PC-9 (cell line): ENCODE data around the gene MMP17. TPM values are rescaled to one million over a fixed set of nuclear protein-coding genes. Genes with fewer than 3 reads are reported as not detected.
A peak's percentile ranks its signal among the peaks of the same experiment; 100 is the strongest.

ENCODE experiments used
- BruUV-seq: library from RNA; stranded (reverse); fragments of 400-500 nt; replicated peaks from 2 replicates; lab custom pipeline; 2021; lab: Mats Ljungman, UMichigan
- CTCF ChIA-PET: fragments of 300-600 bp; sonication (Branson Sonifier 250); formaldehyde crosslinking; loops from one replicate; lab custom pipeline; 2022; ENCODE audit warnings: antibody characterized with exemption; lab: Charles Lee
- POLR2A ChIA-PET: fragments of 300-600 bp; sonication (Branson Sonifier 250); formaldehyde crosslinking; loops from one replicate; lab custom pipeline; 2022; ENCODE audit warnings: antibody characterized with exemption; ENCODE audit not compliant: unreplicated experiment; lab: Charles Lee
- DNase-seq, 2 experiments: peaks; one replicate each; pipeline versions ENCODE4 v3.0.0 to v3.0.0-alpha.2; 2015 to 2022; ENCODE audit warnings: mixed read lengths in 1 of 2
- H2AFZ ChIP-seq: fragments of 200-600 bp; sonication (generic); 2 replicates; pipeline ENCODE4 v1.8.1; 2017; ENCODE audit warnings: antibody characterized with exemption
- H3F3A ChIP-seq: fragments of 200-600 bp; sonication (generic); 2 replicates; pipeline ENCODE4 v1.8.1; 2017; ENCODE audit warnings: antibody characterized with exemption, mild to moderate bottlenecking, low read depth; ENCODE audit not compliant: insufficient read depth
- H3K27ac ChIP-seq: fragments of 200-600 bp; sonication (generic); 2 replicates; pipeline ENCODE4 v1.6.1; 2016; ENCODE audit warnings: mixed run types
- H3K27me3 ChIP-seq: fragments of 200-600 bp; sonication (generic); 2 replicates; pipeline ENCODE4 v1.6.1; 2016; ENCODE audit warnings: low read depth, mixed run types; ENCODE audit not compliant: insufficient read depth
- H3K36me3 ChIP-seq: fragments of 200-600 bp; sonication (generic); 2 replicates; pipeline ENCODE4 v1.6.1; 2016; ENCODE audit warnings: low read depth, mixed run types
- H3K4me1 ChIP-seq: fragments of 200-600 bp; sonication (generic); replicated peaks from 2 replicates; pipeline ENCODE4 v1.6.1; 2016; ENCODE audit warnings: mixed run types; ENCODE audit not compliant: insufficient read depth
- H3K4me2 ChIP-seq: fragments of 200-600 bp; sonication (generic); 2 replicates; pipeline ENCODE4 v1.6.1; 2017; ENCODE audit warnings: mixed run types
- H3K4me3 ChIP-seq: fragments of 200-600 bp; sonication (generic); 2 replicates; pipeline ENCODE4 v1.6.1; 2016; ENCODE audit warnings: mixed run types
- H3K79me2 ChIP-seq: fragments of 200-600 bp; sonication (generic); 2 replicates; pipeline ENCODE4 v1.6.1; 2017; ENCODE audit warnings: low read depth, mixed run types
- H3K9me2 ChIP-seq: fragments of 200-600 bp; sonication (generic); 2 replicates; pipeline ENCODE4 v1.8.1; 2017; ENCODE audit warnings: mild to moderate bottlenecking; ENCODE audit not compliant: insufficient read depth
- H3K9me3 ChIP-seq: fragments of 200-600 bp; sonication (generic); 2 replicates; pipeline ENCODE4 v1.8.1; 2016; ENCODE audit warnings: low read depth; ENCODE audit not compliant: insufficient read depth
- H4K20me1 ChIP-seq: fragments of 200-600 bp; sonication (generic); 2 replicates; pipeline ENCODE4 v1.8.1; 2017; ENCODE audit not compliant: insufficient read depth
- CTCF ChIP-seq: fragments of 200-600 bp; sonication (generic); conservative IDR thresholded peaks from 2 replicates; pipeline ENCODE4 v1.6.1; 2017; ENCODE audit warnings: mixed run types, antibody characterized with exemption, mild to moderate bottlenecking, moderate library complexity
- EZH2 ChIP-seq: fragments of 200-600 bp; sonication (generic); IDR thresholded peaks from 2 replicates; pipeline ENCODE4 v1.8.0; 2017; ENCODE audit warnings: antibody characterized with exemption, low read depth
- intact Hi-C: fragments of 100-400 bp; cut with micrococcal nuclease; formaldehyde crosslinking; loops from one replicate; pipeline ENCODE4 v1.10.0; 2022; ENCODE audit not compliant: unreplicated experiment
- total RNA-seq: library from RNA; stranded (reverse); gene quantifications from 2 replicates; pipeline ENCODE4 v1.2.3, GENCODE V29; 2021

The MMP17 gene
- total RNA-seq, 1 experiment from 2014 or later, result 3.3 TPM

GRCh38 chr12:131783915-131784541 is 44.2 kb upstream of the MMP17 start:
- H3K9me3 ChIP-seq, result no peaks in the 10 kb centered on the region
- DNase-seq, result peak; percentile 71 to 84
- H3K36me3 ChIP-seq, result peaks cover 14% of the 10 kb centered on the region
- H3K27me3 ChIP-seq, result no peaks in the 10 kb centered on the region
- peak overlapping the region; percentile 75 for H3K4me2 ChIP-seq
- TF ChIP-seq CTCF (no peak), EZH2 (no peak)
- H3K9me2 ChIP-seq, result no peaks in the 10 kb centered on the region
- ChIA-PET CTCF (no interaction called here), POLR2A (interaction anchor here (0.6 kb wide), 2 partner anchors 47 to 51 kb away, joined by 6 to 8 read pairs; no protein-coding TSS in a partner anchor)
- H3K27ac ChIP-seq, result peak overlapping the region; percentile 80
- H4K20me1 ChIP-seq, result no peaks in the 10 kb centered on the region
- peak overlapping the region; percentile 44; the same call in 1 of the 2 replicates for H3K4me3 ChIP-seq
- peaks cover 30% of the 10 kb centered on the region for H3K4me1 ChIP-seq
- H3F3A ChIP-seq, result peaks cover 33% of the 10 kb centered on the region
- BruUV-seq, result TSS peak; percentile 55
- H3K79me2 ChIP-seq, result no peaks in the 10 kb centered on the region
- intact Hi-C loops, result loop anchor here (2.0 kb wide), 2 partner anchors 47 kb away; no protein-coding TSS in a partner anchor
- no peak overlapping the region; the same call in 1 of the 2 replicates for H2AFZ ChIP-seq

- TF ChIP-seq EZH2 (no peak), CTCF (no peak)
- Histone ChIP-seq H3K4me1 (peaks cover 30% of the 10 kb centered on the region), H3K79me2 (no peaks in the 10 kb centered on the region), H3F3A (peaks cover 33% of the 10 kb centered on the region), H3K4me2 (peak overlapping the region; percentile 75), H2AFZ (no peak overlapping the region), H3K4me3 (0 out of 2 replicates have a peak overlapping the region, but pooled peaks have one; percentile 44), H3K27ac (peak overlapping the region; percentile 80), H3K36me3 (peaks cover 15% of the 10 kb centered on the region), H4K20me1 (no peaks in the 10 kb centered on the region), H3K9me3 (no peaks in the 10 kb centered on the region), H3K27me3 (no peaks in the 10 kb centered on the region), H3K9me2 (no peaks in the 10 kb centered on the region)
- ChIA-PET POLR2A (no interaction called here), CTCF (no interaction called here)
- BruUV-seq, result no TSS peak
- DNase-seq, result no peak
- intact Hi-C loops, result loop anchor here (2.0 kb wide), 2 partner anchors 46 to 48 kb away; no protein-coding TSS in a partner anchor
Observed at GRCh38 chr12:131784909-131785762, 43.1 kb upstream of the MMP17 start.

DNA sequence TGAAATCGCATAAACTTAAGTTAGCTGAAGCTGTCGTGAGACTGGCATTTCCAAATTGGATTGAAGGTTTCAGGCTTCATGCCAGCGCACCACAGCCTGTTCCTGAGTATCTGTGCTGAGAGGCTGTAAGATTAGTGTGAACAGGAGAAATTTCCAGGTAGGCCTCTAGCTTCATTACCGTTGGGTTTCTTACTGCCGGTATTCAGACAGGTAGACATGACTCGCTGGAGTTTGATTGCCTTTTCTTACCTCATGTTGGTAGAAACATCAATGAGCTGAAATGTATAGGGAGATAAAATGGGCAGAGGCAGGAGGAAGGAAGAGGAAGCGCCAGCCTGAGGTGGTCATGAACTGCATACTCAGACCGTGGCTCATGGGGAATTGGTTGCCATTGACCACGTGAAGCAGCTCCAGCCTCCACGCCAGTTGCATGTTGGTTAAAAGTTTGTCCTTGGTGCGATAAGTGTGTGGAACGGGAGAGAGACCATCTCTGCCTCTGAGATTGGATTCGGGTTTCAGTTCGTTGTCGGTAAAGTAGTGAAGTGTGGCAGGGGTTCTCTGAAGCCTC is 42.3 kb upstream of the MMP17 start:
- ChIA-PET CTCF (no interaction called here), POLR2A (no interaction called here)
- Histone ChIP-seq H3K36me3 (peaks cover 18% of the 10 kb centered on the region), H3K4me3 (no peak overlapping the region), H3K4me2 (no peak overlapping the region), H2AFZ (no peak overlapping the region), H3K79me2 (no peaks in the 10 kb centered on the region), H3F3A (peaks cover 34% of the 10 kb centered on the region), H3K27ac (no peak overlapping the region), H3K27me3 (no peaks in the 10 kb centered on the region), H4K20me1 (no peaks in the 10 kb centered on the region), H3K9me2 (no peaks in the 10 kb centered on the region), H3K9me3 (no peaks in the 10 kb centered on the region), H3K4me1 (peaks cover 30% of the 10 kb centered on the region)
- no peak for TF ChIP-seq EZH2
- TF ChIP-seq CTCF, result no peak
- no TSS peak for BruUV-seq
- intact Hi-C loops, result loop anchor here (2.0 kb wide), 2 partner anchors 45 to 49 kb away; no protein-coding TSS in a partner anchor
- no peak for DNase-seq
